Measurements from ENCODE around the gene SYT12. TPM values are rescaled to one million over a fixed set of nuclear protein-coding genes. Genes with fewer than 3 reads are reported as not detected.

The SYT12 gene
- total RNA-seq, 1 donor from 2014 or later: 6.3 TPM

DNA sequence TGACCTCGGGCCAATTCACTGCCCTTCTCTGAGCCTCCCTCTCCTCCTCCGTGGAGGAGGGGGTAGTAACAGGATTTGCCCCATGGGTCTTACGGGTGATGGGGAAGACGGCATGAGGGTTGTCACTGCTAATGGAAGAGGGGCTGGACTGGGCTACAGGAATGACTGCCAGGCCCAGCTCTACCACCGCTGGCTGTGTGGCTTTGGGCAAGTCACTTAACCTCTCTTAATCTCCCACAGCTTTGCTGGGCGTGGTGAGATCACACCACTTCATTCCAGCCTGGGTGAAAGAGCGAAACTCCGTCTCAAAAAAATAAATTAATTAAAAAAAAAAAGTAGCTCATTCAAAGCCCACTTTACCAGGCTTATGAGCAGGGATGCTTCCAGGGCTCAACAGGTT lies 2.8 kb downstream of the SYT12 start:
- peaks cover 8 to 13% of the 10 kb centered on the region in 2 donors for H3K4me1 ChIP-seq
- intact Hi-C loops (cut with DNase I): no loop called here
- TF ChIP-seq, protein P1, sequence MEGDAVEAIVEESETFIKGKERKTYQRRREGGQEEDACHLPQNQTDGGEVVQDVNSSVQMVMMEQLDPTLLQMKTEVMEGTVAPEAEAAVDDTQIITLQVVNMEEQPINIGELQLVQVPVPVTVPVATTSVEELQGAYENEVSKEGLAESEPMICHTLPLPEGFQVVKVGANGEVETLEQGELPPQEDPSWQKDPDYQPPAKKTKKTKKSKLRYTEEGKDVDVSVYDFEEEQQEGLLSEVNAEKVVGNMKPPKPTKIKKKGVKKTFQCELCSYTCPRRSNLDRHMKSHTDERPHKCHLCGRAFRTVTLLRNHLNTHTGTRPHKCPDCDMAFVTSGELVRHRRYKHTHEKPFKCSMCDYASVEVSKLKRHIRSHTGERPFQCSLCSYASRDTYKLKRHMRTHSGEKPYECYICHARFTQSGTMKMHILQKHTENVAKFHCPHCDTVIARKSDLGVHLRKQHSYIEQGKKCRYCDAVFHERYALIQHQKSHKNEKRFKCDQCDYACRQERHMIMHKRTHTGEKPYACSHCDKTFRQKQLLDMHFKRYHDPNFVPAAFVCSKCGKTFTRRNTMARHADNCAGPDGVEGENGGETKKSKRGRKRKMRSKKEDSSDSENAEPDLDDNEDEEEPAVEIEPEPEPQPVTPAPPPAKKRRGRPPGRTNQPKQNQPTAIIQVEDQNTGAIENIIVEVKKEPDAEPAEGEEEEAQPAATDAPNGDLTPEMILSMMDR (IDR thresholded peaks at IDR 0.05): no peak
- no peaks in the 10 kb centered on the region for H3K9me3 ChIP-seq
- H3K27me3 ChIP-seq: no peaks in the 10 kb centered on the region
- no peak for DNase-seq (ENCODE audit: low spot score in 2 of 2)
- H3K27ac ChIP-seq: no peak overlapping the region
- H3K36me3 ChIP-seq: no peaks in the 10 kb centered on the region
- no peak overlapping the region for H3K4me3 ChIP-seq

GRCh38 chr11:67026941-67027340 lies 4.0 kb downstream of the SYT12 start:
- DNase-seq (ENCODE audit: low spot score in 2 of 2): no peak
- H3K27ac ChIP-seq: no peak overlapping the region
- TF ChIP-seq, protein P1 (IDR thresholded peaks at IDR 0.05): no peak
- H3K9me3 ChIP-seq: no peaks in the 10 kb centered on the region
- peaks cover 8 to 13% of the 10 kb centered on the region in 2 donors for H3K4me1 ChIP-seq
- no peak overlapping the region for H3K4me3 ChIP-seq
- H3K36me3 ChIP-seq: no peaks in the 10 kb centered on the region
- intact Hi-C loops (cut with DNase I): no loop called here
- H3K27me3 ChIP-seq: no peaks in the 10 kb centered on the region

DNA sequence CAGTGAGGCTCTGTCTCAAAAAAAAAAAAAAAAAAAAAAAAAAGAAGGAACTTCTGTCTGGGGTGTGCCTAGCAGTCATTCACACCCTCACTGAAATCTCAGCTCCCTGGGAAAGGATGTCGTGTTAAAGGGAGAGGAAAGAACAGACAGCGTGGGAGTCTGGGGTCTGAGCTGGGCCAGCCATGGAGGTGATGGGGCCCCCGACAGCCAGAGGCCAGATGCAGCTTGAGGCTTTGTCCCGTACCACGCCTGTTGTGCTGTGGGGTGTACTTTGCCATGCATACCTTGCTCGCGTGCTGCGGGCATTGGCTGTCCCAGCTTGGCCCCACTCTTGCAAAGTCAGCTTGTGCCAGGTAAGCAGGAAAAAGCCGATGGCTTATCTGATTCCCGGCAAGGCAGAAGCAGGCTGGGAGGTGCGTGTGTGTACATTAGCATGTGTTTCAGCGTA lies 4.6 kb downstream of the SYT12 start:
- no peak for DNase-seq (ENCODE audit: low spot score in 2 of 2)
- TF ChIP-seq, protein P1 (IDR thresholded peaks at IDR 0.05): no peak
- Histone ChIP-seq H3K27me3 (no peaks in the 10 kb centered on the region), H3K36me3 (no peaks in the 10 kb centered on the region), H3K27ac (no peak overlapping the region), H3K4me3 (no peak overlapping the region), H3K9me3 (no peaks in the 10 kb centered on the region), H3K4me1 (peaks cover 7 to 13% of the 10 kb centered on the region in 2 donors)
- intact Hi-C loops (cut with DNase I): no loop called here

GRCh38 chr11:67027943-67028542 lies 5.1 kb downstream of the SYT12 start:
- H3K4me1 ChIP-seq: peaks cover 6 to 9% of the 10 kb centered on the region in 2 donors
- intact Hi-C loops (cut with DNase I): no loop called here
- H3K9me3 ChIP-seq: no peaks in the 10 kb centered on the region
- H3K36me3 ChIP-seq: no peaks in the 10 kb centered on the region
- H3K4me3 ChIP-seq: no peak overlapping the region
- no peak overlapping the region for H3K27ac ChIP-seq
- no peak for DNase-seq (ENCODE audit: low spot score in 2 of 2)
- H3K27me3 ChIP-seq: no peaks in the 10 kb centered on the region
- TF ChIP-seq, protein P1 (IDR thresholded peaks at IDR 0.05): no peak

GRCh38 chr11:67029146-67029545 lies 6.2 kb downstream of the SYT12 start:
- intact Hi-C loops (cut with DNase I): no loop called here
- DNase-seq (ENCODE audit: low spot score in 2 of 2): no peak
- Histone ChIP-seq H3K4me1 (peaks cover 3 to 12% of the 10 kb centered on the region in 2 donors), H3K27ac (no peak overlapping the region), H3K36me3 (no peaks in the 10 kb centered on the region), H3K4me3 (no peak overlapping the region), H3K27me3 (no peaks in the 10 kb centered on the region), H3K9me3 (no peaks in the 10 kb centered on the region)
- TF ChIP-seq, protein P1 (IDR thresholded peaks at IDR 0.05): no peak
